Activated naive CD4-positive, alpha-beta T cell treated with Interleukin-2 at 50 U/mL for 16 hours (primary cell): Measurements from ENCODE around the gene DAPK2.

Experiments
- DNase-seq: peaks from one replicate; pipeline ENCODE4 v3.0.0-alpha.2; 2020

DAPK2 gene

GRCh38 chr15:63939531-63940130, 106.7 kb downstream of the DAPK2 start:
- DNase-seq, result no peak

- DNase-seq, result peak; percentile 13
These were observed 107.7 kb downstream of the DAPK2 start for GRCh38 chr15:63938486-63939061.

- no peak for DNase-seq
These were observed 112.8 kb downstream of the DAPK2 start for GRCh38 chr15:63933522-63933921.

GRCh38 chr15:63931556-63931955, 114.7 kb downstream of the DAPK2 start:
- DNase-seq, result no peak

GRCh38 chr15:63930034-63930433, 116.3 kb downstream of the DAPK2 start:
- no peak for DNase-seq

- DNase-seq, result no peak
These were observed 118.0 kb downstream of the DAPK2 start for GRCh38 chr15:63928185-63928842.

- no peak for DNase-seq
These were observed 122.0 kb downstream of the DAPK2 start for GRCh38 chr15:63923993-63924950.

GRCh38 chr15:63922916-63923315, 123.4 kb downstream of the DAPK2 start:
- DNase-seq, result no peak

- DNase-seq, result no peak
These were observed 123.9 kb downstream of the DAPK2 start for GRCh38 chr15:63922261-63922904.

GRCh38 chr15:63920504-63921175, 125.6 kb downstream of the DAPK2 start:
- no peak for DNase-seq

- DNase-seq, result no peak
These were observed 127.4 kb downstream of the DAPK2 start for GRCh38 chr15:63918901-63919348.

- DNase-seq, result no peak
These were observed 128.0 kb downstream of the DAPK2 start for GRCh38 chr15:63918317-63918672.

- no peak for DNase-seq
These were observed 128.5 kb downstream of the DAPK2 start for GRCh38 chr15:63917588-63918316.

- no peak for DNase-seq
These were observed 130.2 kb downstream of the DAPK2 start for GRCh38 chr15:63915873-63916771.

- DNase-seq, result no peak
These were observed 130.9 kb downstream of the DAPK2 start for GRCh38 chr15:63915209-63915872.

- DNase-seq, result no peak
These were observed 132.4 kb downstream of the DAPK2 start for GRCh38 chr15:63913786-63914315.

GRCh38 chr15:63913336-63913735, 132.9 kb downstream of the DAPK2 start:
- no peak for DNase-seq

- no peak for DNase-seq
These were observed 134.1 kb downstream of the DAPK2 start for GRCh38 chr15:63912061-63912615.

- no peak for DNase-seq
These were observed 135.1 kb downstream of the DAPK2 start for GRCh38 chr15:63911160-63911559.
